Measurements from ENCODE around the gene FARP2. TPM values are rescaled to one million over a fixed set of nuclear protein-coding genes. Genes with fewer than 3 reads are reported as not detected.

The FARP2 gene
- total and polyA plus RNA-seq, 2 of the 13 experiments (the other 11 are each of a cell fraction or from before 2014, with no cell fraction given): 28.0 to 45.4 TPM

GRCh38 chr2:241315879-241316631 lies 40.0 kb upstream of the FARP2 start, which contains the start of gene SEPTIN2 (continued):
- TF ChIP-seq CEBPB (IDR thresholded peaks at IDR 0.05; ENCODE audit: borderline replicate concordance, low read depth, low read length) (no peak), ZNF710 (CRISPR knock-in tag; IDR thresholded peaks at IDR 0.05; ENCODE audit: borderline replicate concordance) (peak; percentile 84), MIER3 (CRISPR knock-in tag; IDR thresholded peaks at IDR 0.05; ENCODE audit: borderline replicate concordance) (no peak), BCL6 (CRISPR knock-in tag; IDR thresholded peaks at IDR 0.05) (peak; percentile 68), PHF20 (CRISPR knock-in tag; IDR thresholded peaks at IDR 0.05) (peak; percentile 49; the same call in 1 of the 2 replicates), ZNF292 (CRISPR knock-in tag; IDR thresholded peaks at IDR 0.05; ENCODE audit: borderline replicate concordance, low read depth) (no peak), PRDM15 (CRISPR knock-in tag; IDR thresholded peaks at IDR 0.05) (peak; percentile 59), ZNF34 (CRISPR knock-in tag; IDR thresholded peaks at IDR 0.05; ENCODE audit: borderline replicate concordance) (peak; percentile 72; the same call in 1 of the 2 replicates), ZNF709 (CRISPR knock-in tag; IDR thresholded peaks at IDR 0.05) (peak; percentile 88), SRY (CRISPR knock-in tag; IDR thresholded peaks at IDR 0.05) (peak; percentile 82; the same call in 1 of the 2 replicates), SRSF4 (IDR thresholded peaks at IDR 0.05; ENCODE audit: low read depth, low read length, poor library complexity, severe bottlenecking) (no peak), ZNF577 (CRISPR knock-in tag; IDR thresholded peaks at IDR 0.05; ENCODE audit: borderline replicate concordance, low read depth) (no peak), HNRNPH1 (optimal IDR thresholded peaks at IDR 0.05; ENCODE audit: low read depth, low read length) (no peak), DRAP1 (CRISPR knock-in tag; IDR thresholded peaks at IDR 0.05) (no peak), RBM39 (IDR thresholded peaks at IDR 0.05; ENCODE audit: low read depth, low read length, poor library complexity, severe bottlenecking) (peak; percentile 73), THAP11 (CRISPR knock-in tag; IDR thresholded peaks at IDR 0.05) (no peak), ASH2L (IDR thresholded peaks at IDR 0.05; ENCODE audit: insufficient read length, low read depth, low read length) (peak; percentile 87), ZSCAN31 (CRISPR knock-in tag; IDR thresholded peaks at IDR 0.05; ENCODE audit: low read depth) (peak; percentile 33), TOPORS (CRISPR knock-in tag; IDR thresholded peaks at IDR 0.05) (no peak), ZNF260 (CRISPR knock-in tag; IDR thresholded peaks at IDR 0.05; ENCODE audit: borderline replicate concordance, low read depth) (no peak), NR3C1 (CRISPR knock-in tag; IDR thresholded peaks at IDR 0.05) (no peak), HES4 (CRISPR knock-in tag; IDR thresholded peaks at IDR 0.05; ENCODE audit: borderline replicate concordance) (peak; percentile 93), MXD3 (CRISPR knock-in tag; IDR thresholded peaks at IDR 0.05) (peak; percentile 28; the same call in 1 of the 2 replicates)

All from HepG2 (cell line).